ENCODE results near the gene ANKS1B.

ANKS1B gene

GRCh38 chr12:99192489-99192888 is 792.2 kb downstream of the ANKS1B start:
- DNase-seq (ENCODE audit: low read depth), result no peak

- DNase-seq (ENCODE audit: low read depth), result no peak
These were observed 807.9 kb downstream of the ANKS1B start for GRCh38 chr12:99176871-99177270.

- DNase-seq (ENCODE audit: low read depth), result no peak
These were observed 814.3 kb downstream of the ANKS1B start for GRCh38 chr12:99170461-99170860.

- DNase-seq (ENCODE audit: low read depth), result no peak
These were observed 814.7 kb downstream of the ANKS1B start for GRCh38 chr12:99170037-99170436.

- no peak for DNase-seq (ENCODE audit: low read depth)
These were observed 826.8 kb downstream of the ANKS1B start for GRCh38 chr12:99157946-99158345.

GRCh38 chr12:99154983-99155336 is 829.8 kb downstream of the ANKS1B start:
- no peak for DNase-seq (ENCODE audit: low read depth)

GRCh38 chr12:99154216-99154982 is 830.3 kb downstream of the ANKS1B start:
- no peak for DNase-seq (ENCODE audit: low read depth)

- no peak for DNase-seq (ENCODE audit: low read depth)
These were observed 831.4 kb downstream of the ANKS1B start for GRCh38 chr12:99153293-99153692.

- DNase-seq (ENCODE audit: low read depth), result no peak
These were observed 832.4 kb downstream of the ANKS1B start for GRCh38 chr12:99152337-99152736.

GRCh38 chr12:99151744-99152143 is 833.0 kb downstream of the ANKS1B start:
- DNase-seq (ENCODE audit: low read depth), result no peak

GRCh38 chr12:99147130-99147529 is 837.6 kb downstream of the ANKS1B start:
- DNase-seq (ENCODE audit: low read depth), result no peak

- no peak for DNase-seq (ENCODE audit: low read depth)
These were observed 838.0 kb downstream of the ANKS1B start for GRCh38 chr12:99146730-99147129.

- DNase-seq (ENCODE audit: low read depth), result no peak
These were observed 838.6 kb downstream of the ANKS1B start for GRCh38 chr12:99146185-99146584.

GRCh38 chr12:99142651-99143050 is 842.1 kb downstream of the ANKS1B start:
- no peak for DNase-seq (ENCODE audit: low read depth)

- DNase-seq (ENCODE audit: low read depth), result no peak
These were observed 844.6 kb downstream of the ANKS1B start for GRCh38 chr12:99140017-99140720.

- DNase-seq (ENCODE audit: low read depth), result no peak
These were observed 846.3 kb downstream of the ANKS1B start for GRCh38 chr12:99138393-99138792.

GRCh38 chr12:99137124-99137855 is 847.4 kb downstream of the ANKS1B start:
- DNase-seq (ENCODE audit: low read depth), result no peak

- no peak for DNase-seq (ENCODE audit: low read depth)
These were observed 848.2 kb downstream of the ANKS1B start for GRCh38 chr12:99136516-99136915.

- no peak for DNase-seq (ENCODE audit: low read depth)
These were observed 849.4 kb downstream of the ANKS1B start for GRCh38 chr12:99135376-99135775.

GRCh38 chr12:99133401-99133800 is 851.3 kb downstream of the ANKS1B start:
- no peak for DNase-seq (ENCODE audit: low read depth)

GRCh38 chr12:99131751-99132199 is 853.0 kb downstream of the ANKS1B start:
- no peak for DNase-seq (ENCODE audit: low read depth)

- no peak for DNase-seq (ENCODE audit: low read depth)
These were observed 853.8 kb downstream of the ANKS1B start for GRCh38 chr12:99130808-99131553.
